Astrocyte of the cerebellum (primary cell): ENCODE data around the gene TES.

Experiments used
- DNase-seq: peaks from one replicate; pipeline ENCODE4 v3.0.0-alpha.2; 2011; ENCODE audit warnings: low read depth
- H3K4me3 ChIP-seq: 2 replicates; pipeline ENCODE4 v1.5.1; 2011; ENCODE audit warnings: mild to moderate bottlenecking, low read depth, low read length, moderate library complexity
- CTCF ChIP-seq: IDR thresholded peaks from 2 replicates; pipeline ENCODE4 v1.5.1; 2012; ENCODE audit warnings: low read length, low read depth, moderate library complexity, mild to moderate bottlenecking; ENCODE audit errors: missing control alignments
- in situ Hi-C: cut with HindIII; loops from 2 replicates; pipeline ENCODE4 v1.10.0; 2017; ENCODE audit warnings: low sequenced_read_pairs

Gene TES

GRCh38 chr7:116229366-116229765, 19.0 kb downstream of the TES start:
- no peak for DNase-seq
- no peak overlapping the region for H3K4me3 ChIP-seq
- in situ Hi-C loops = no loop called here
- TF ChIP-seq CTCF = no peak

GRCh38 chr7:116230191-116231005, 20.1 kb downstream of the TES start:
- H3K4me3 ChIP-seq = no peak overlapping the region
- in situ Hi-C loops = no loop called here
- TF ChIP-seq CTCF = no peak

GRCh38 chr7:116231543-116231942, 21.2 kb downstream of the TES start:
- in situ Hi-C loops = no loop called here
- DNase-seq = no peak
- no peak for TF ChIP-seq CTCF
- no peak overlapping the region for H3K4me3 ChIP-seq

More at GRCh38 chr7:116230191-116231005, 20.1 kb downstream of the TES start:
- DNase-seq = no peak

- TF ChIP-seq CTCF = no peak
Observed at GRCh38 chr7:116231949-116232348, 21.6 kb downstream of the TES start.

GRCh38 chr7:116232350-116232749, 22.0 kb downstream of the TES start:
- no peak for TF ChIP-seq CTCF
- H3K4me3 ChIP-seq = no peak overlapping the region
- no peak for DNase-seq
- in situ Hi-C loops = no loop called here

More at GRCh38 chr7:116231949-116232348, 21.6 kb downstream of the TES start:
- in situ Hi-C loops = no loop called here
- no peak overlapping the region for H3K4me3 ChIP-seq
- no peak for DNase-seq

GRCh38 chr7:116232920-116233319, 22.6 kb downstream of the TES start:
- H3K4me3 ChIP-seq = no peak overlapping the region
- TF ChIP-seq CTCF = no peak
- in situ Hi-C loops = no loop called here
- DNase-seq = no peak
